ENCODE data around the gene ST6GALNAC4. TPM values are rescaled to one million over a fixed set of nuclear protein-coding genes. Genes with fewer than 3 reads are reported as not detected.
A peak's percentile ranks its signal among the peaks of the same experiment; 100 is the strongest.

The ST6GALNAC4 gene
- total and polyA plus RNA-seq, 10 of the 15 experiments (the other 5 are each of a cell fraction or from before 2014, with no cell fraction given): 4.2 to 63.2 (median 35.2) TPM

- FAIRE-seq (peak; percentile 7), DNase-seq (ENCODE audit: low read depth, low spot score) (no peak), ATAC-seq (no peak)
- H3K36me3 ChIP-seq (ENCODE audit: control insufficient read depth in 2 of 2, insufficient read depth in 2 of 2, low read length in 1 of 2): peaks cover 10 to 22% of the 10 kb centered on the region in 2 experiments; a peak in 2 of 4 replicates
- H2AFZ ChIP-seq (ENCODE audit: control insufficient read depth, low read depth, low read length): no peak overlapping the region
- peaks cover 54% of the 10 kb centered on the region for H3K4me1 ChIP-seq (ENCODE audit: control insufficient read depth, insufficient read depth, low read length)
- peak overlapping the region; percentile 35; the same call in 1 of the 2 replicates for H3K4me3 ChIP-seq
- H3K27me3 ChIP-seq (replicated peaks in 1 of 2; ENCODE audit: control insufficient read depth in 2 of 2, insufficient read depth in 2 of 2, low read length in 1 of 2): no peaks in the 10 kb centered on the region
- H3K27ac ChIP-seq (ENCODE audit: control insufficient read depth, insufficient read depth): peak overlapping the region; percentile 86
- intact Hi-C loops (cut with micrococcal nuclease; ENCODE audit: unreplicated experiment): no loop called here
- H3K9ac ChIP-seq (ENCODE audit: control insufficient read depth, insufficient read depth, low read length): peak overlapping the region; percentile 45
- no peaks in the 10 kb centered on the region for H3K9me3 ChIP-seq (replicated peaks; ENCODE audit: control insufficient read depth, insufficient read depth, low read length)
- H3K79me2 ChIP-seq (ENCODE audit: control insufficient read depth, insufficient read depth, low read length): peaks cover 30% of the 10 kb centered on the region
- ChIA-PET POLR2A (interaction anchor here (0.5 to 2.4 kb wide), 2 partner anchors 9 to 29 kb away, joined by 3 to 6 read pairs; no protein-coding TSS in a partner anchor), CTCF (interaction anchor here (0.8 to 2.4 kb wide), 11 partner anchors 10 to 199 kb away, joined by 3 to 10 read pairs (median 5); partner anchors contain the start of genes ST6GALNAC6 and TOR2A), SMC1A (ENCODE audit: uncharacterized antibody, unreplicated experiment) (interaction anchor here (1.1 to 2.3 kb wide), 5 partner anchors 11 to 176 kb away, joined by 3 to 9 read pairs (median 6); partner anchors contain the start of gene TOR2A), RAD21 (ENCODE audit: unreplicated experiment) (interaction anchor here (0.5 to 1.7 kb wide), 10 partner anchors 11 to 321 kb away, joined by 3 to 11 read pairs (median 4); partner anchors contain the start of genes CDK9, FPGS and TOR2A)
- no TSS peak for BruUV-seq (replicated peaks)
- 15% methylated on average over 6 of the region's 6 CpGs for WGBS (ENCODE audit: insufficient coverage, insufficient replicate concordance, low lambda C conversion rate, missing lambda C conversion rate)
- peak overlapping the region; percentile 76 for H3K4me2 ChIP-seq (ENCODE audit: control insufficient read depth, insufficient read depth)
- in situ Hi-C loops (cut with MboI): loop anchor here (5.0 kb wide), 1 partner anchor 173 kb away; the partner anchor contains the start of gene TOR2A
- no peaks in the 10 kb centered on the region for H4K20me1 ChIP-seq (ENCODE audit: control insufficient read depth, insufficient read depth)
- TF ChIP-seq ZZZ3 (IDR thresholded peaks at IDR 0.05; ENCODE audit: control insufficient read depth, insufficient read length, low read depth) (no peak), NR2C1 (IDR thresholded peaks at IDR 0.05) (no peak), MYB (IDR thresholded peaks at IDR 0.05; ENCODE audit: borderline replicate concordance, low read depth, low read length) (no peak), YBX1 (IDR thresholded peaks at IDR 0.05) (no peak), STAT3 (IDR thresholded peaks at IDR 0.05; ENCODE audit: low read depth, low read length) (no peak), NFYA (IDR thresholded peaks at IDR 0.05; ENCODE audit: borderline replicate concordance, low read depth, low read length) (no peak), RAD21 (IDR thresholded peaks at IDR 0.05; ENCODE audit: insufficient read depth, low read depth, low read length) (peak; percentile 41; the same call in 1 of the 2 replicates), BCLAF1 (IDR thresholded peaks at IDR 0.05) (no peak), STAT1 (conservative IDR thresholded peaks at IDR 0.05) (no peak), USF2 (IDR thresholded peaks at IDR 0.05; ENCODE audit: borderline replicate concordance, low read depth, low read length) (no peak), SMAD5 (IDR thresholded peaks at IDR 0.05; ENCODE audit: low read depth) (no peak), CHD1 (IDR thresholded peaks at IDR 0.05; ENCODE audit: low read depth, low read length) (no peak), MLLT1 (IDR thresholded peaks at IDR 0.05) (0 out of 2 replicates have a peak, but pooled peaks have one; percentile 11), ASH2L (IDR thresholded peaks at IDR 0.05; ENCODE audit: borderline replicate concordance, low read depth) (no peak), FOS (IDR thresholded peaks at IDR 0.05; ENCODE audit: borderline replicate concordance, extremely low read depth, insufficient read length) (no peak), SRF (IDR thresholded peaks at IDR 0.05; ENCODE audit: low read depth in 2 of 2, low read length in 2 of 2) (no peak)
- TF ChIP-seq, protein P1, sequence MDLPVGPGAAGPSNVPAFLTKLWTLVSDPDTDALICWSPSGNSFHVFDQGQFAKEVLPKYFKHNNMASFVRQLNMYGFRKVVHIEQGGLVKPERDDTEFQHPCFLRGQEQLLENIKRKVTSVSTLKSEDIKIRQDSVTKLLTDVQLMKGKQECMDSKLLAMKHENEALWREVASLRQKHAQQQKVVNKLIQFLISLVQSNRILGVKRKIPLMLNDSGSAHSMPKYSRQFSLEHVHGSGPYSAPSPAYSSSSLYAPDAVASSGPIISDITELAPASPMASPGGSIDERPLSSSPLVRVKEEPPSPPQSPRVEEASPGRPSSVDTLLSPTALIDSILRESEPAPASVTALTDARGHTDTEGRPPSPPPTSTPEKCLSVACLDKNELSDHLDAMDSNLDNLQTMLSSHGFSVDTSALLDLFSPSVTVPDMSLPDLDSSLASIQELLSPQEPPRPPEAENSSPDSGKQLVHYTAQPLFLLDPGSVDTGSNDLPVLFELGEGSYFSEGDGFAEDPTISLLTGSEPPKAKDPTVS (IDR thresholded peaks at IDR 0.05; ENCODE audit: low read depth, low read length): no peak
Measured at GRCh38 chr9:127910613-127911205, 6.1 kb downstream of the ST6GALNAC4 start.
